Activated effector memory CD4-positive, alpha-beta T cell treated with anti-CD3 and anti-CD28 coated beads, Interleukin-2, amount 50 U/mL, for 16 hours (primary cell): ENCODE data around the gene CCSER1.

Experiments
- DNase-seq: peaks from one replicate; pipeline ENCODE4 v3.0.0-alpha.2; 2020

CCSER1 gene

DNA sequence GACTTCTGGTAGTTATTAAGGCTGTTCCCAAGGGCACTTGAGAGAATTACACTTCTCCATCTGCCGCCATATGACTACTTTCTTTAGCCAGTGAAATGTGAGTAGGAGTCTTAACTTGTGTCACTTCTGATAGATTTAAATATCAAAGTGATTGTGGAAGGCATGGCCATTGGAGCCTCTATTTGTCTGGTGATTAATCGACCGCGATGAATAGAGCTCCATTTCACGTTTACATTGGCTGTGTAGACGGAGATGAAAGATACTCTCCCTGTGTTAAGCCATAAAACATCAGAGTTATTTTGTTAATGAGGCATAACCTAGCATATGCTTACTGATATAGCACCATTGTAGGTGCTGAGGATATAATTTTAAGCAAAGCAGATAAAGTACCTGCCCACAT lies 852.4 kb downstream of the CCSER1 start:
- no peak for DNase-seq

GRCh38 chr4:90982813-90983212 lies 855.6 kb downstream of the CCSER1 start:
- DNase-seq: no peak

GRCh38 chr4:90990284-90990683 lies 863.1 kb downstream of the CCSER1 start:
- DNase-seq: no peak

DNA sequence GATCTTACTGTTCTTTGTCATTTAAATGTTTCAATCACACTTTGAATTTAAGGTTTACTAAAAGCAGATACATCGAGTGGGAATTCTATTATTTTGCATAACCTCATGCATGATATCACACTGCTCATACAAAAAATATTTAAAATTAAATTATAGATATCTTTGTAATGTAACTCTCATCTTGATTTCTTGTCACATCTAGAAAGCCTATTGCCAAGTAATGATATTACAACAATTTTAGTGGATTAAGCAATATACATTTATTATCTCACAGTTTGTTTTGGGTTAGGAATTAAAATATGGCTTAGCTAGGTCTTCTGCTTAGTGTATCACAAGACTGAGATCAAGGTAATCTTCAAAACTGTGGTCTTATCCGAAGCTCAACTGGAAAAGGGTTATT lies 865.0 kb downstream of the CCSER1 start:
- no peak for DNase-seq

DNA sequence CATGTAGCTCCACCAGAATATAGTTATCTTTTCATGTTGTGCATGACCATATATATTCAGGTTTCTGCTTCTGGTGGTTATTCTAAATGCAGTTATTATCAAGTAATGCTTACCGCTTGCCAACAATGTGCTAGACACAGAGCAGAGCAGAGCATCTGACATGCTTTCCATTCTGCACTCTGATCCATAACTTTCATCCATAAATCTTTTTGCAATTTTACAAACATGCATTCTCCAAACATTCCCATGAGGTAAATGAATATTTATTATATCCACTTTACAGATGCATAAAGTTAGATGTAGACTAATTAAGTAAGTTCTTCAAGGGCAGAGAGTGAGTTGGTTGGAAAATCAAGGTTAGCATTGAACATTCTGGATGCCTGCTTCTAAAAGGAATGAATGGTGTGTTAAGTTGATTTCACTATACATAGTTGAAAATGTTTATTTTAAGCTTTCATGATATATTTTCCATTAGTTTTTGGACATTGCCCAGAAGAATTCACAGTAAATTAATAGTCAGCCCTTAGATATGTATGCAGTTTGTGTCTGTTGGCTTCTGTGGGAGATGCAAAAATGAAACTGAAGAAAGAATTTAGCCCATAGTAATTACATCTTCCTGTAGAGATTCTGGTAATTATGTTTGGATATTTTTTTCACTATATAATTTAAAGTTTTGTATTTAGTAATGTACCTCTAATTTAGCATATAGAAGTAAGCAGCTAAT lies 867.8 kb downstream of the CCSER1 start:
- no peak for DNase-seq

DNA sequence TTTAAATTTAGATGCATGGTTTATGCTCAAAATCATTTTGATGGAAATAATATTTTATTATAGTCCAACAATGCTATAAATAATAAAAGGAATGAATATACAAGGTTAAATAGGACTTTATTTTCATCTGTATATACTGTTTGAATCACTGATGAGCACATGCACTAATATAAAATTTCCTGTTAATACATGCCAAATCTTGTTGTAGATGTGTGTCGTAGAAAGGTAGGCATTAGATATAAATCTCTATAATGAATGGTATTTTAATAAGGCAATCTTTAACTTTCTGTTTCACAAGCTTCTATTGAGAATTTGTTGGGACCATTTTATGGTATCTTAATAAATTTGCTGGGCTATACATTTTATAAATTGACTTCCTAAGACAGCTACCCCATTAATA lies 868.8 kb downstream of the CCSER1 start:
- DNase-seq: no peak

- DNase-seq: no peak
These were observed 869.6 kb downstream of the CCSER1 start for GRCh38 chr4:90996813-90997212.

- DNase-seq: no peak
These were observed 888.7 kb downstream of the CCSER1 start for GRCh38 chr4:91015861-91016260.

DNA sequence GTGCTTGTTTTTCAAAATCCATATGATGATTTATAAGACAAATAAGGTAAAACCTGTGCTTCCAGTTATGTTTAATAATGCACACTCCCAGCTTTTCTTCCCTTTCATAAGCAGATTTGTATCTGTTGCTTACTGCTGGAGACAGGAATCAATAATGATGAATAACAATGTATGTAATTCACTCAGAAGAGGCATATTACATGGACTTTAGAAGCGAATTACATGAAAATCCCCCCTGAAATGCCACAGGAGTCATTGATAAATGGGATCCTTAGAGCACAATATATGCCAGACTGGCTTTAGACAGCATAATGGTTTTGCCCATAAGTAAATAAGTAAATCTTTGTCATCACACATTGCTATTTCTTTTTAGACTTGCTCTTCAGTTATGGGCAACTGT lies 892.3 kb downstream of the CCSER1 start:
- no peak for DNase-seq

- no peak for DNase-seq
These were observed 898.3 kb downstream of the CCSER1 start for GRCh38 chr4:91025241-91026148.

GRCh38 chr4:91028228-91028627 lies 901.0 kb downstream of the CCSER1 start:
- no peak for DNase-seq

DNA sequence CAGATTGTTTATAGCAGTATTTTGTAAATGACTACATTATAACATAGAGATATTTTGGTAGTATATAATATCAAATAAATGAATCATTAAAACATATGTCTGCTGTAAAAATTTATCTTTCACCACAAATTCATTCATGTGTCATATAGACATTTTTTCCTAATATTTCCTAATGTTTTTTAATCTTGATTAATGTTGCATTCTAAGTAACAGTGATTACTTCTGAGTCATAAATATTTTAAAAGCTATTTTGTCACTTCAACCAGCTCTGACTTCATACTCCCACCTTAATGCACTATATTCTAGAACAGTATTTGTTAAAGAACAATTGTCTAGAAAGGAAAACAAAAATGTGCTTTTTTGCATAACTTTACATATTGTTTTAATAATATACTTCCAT lies 904.6 kb downstream of the CCSER1 start:
- DNase-seq: no peak

DNA sequence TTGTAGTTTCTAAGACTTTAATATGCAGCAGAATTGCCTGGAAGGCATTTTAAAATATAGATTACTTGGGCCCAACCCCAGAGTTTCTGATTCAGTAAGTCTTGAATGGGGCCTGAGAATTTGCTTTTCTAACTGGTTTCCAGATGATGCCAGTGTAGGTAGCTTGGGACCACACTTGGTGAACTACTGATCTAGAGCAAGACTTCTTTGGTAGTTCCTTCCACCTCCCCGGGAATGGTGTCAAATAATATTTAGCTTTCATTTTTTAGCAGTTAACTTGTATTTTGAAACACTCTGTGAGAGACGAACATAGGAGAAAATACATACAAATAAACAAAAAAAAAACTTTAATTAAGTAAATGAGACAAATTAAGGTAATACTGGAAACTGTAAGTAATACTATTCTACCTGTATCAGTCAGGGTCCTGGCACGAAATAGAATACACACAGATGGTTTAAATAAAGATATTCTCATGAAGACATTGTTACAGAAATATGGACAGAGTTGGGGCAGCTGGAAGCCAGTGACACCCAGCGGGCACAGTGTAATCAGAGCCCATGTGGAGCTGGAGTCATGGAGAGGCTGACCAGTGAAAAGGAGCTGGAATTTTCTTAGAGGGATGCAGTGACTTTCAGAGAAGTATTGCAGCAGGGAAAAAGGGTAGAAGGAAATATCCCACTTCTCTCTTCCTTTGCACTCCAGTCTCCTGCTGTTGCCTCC lies 905.7 kb downstream of the CCSER1 start:
- no peak for DNase-seq

DNA sequence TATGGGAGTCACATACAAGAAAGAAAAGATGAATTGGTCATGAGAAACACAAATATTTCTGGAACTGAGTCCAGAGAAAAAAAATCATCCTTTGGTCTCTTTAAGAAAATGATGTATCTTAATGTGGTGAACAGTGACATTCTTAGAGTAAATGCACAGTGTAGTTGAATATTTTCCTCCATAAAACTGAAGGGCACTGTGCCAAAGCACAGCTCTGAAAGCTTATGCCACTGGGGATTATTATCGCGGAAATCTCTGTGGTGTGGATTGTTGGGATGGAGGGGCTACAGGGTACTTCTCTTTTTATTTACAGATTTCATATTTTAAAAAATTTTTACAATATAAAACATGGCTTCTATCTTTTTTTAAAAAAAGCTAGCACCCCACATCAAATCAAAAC lies 908.1 kb downstream of the CCSER1 start:
- DNase-seq: no peak

DNA sequence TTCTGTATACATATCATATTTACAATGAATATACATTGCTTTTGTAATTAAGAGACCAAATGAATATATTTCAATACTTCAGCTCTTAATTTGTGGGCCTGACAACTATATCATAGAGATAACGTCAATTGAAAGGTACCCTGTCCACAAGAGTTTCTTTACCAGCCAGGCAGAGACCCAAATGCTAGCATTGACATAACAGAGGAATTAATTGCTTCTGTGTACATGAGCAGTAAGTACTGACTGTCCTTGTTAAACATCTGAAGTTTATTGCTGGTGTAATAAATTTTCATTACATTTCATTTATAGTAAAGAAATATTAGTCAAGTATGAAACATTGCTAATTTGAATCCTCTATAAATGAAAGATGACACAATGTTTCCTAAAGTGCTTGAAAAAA lies 910.8 kb downstream of the CCSER1 start:
- no peak for DNase-seq

GRCh38 chr4:91057871-91058270 lies 930.7 kb downstream of the CCSER1 start:
- DNase-seq: no peak

DNA sequence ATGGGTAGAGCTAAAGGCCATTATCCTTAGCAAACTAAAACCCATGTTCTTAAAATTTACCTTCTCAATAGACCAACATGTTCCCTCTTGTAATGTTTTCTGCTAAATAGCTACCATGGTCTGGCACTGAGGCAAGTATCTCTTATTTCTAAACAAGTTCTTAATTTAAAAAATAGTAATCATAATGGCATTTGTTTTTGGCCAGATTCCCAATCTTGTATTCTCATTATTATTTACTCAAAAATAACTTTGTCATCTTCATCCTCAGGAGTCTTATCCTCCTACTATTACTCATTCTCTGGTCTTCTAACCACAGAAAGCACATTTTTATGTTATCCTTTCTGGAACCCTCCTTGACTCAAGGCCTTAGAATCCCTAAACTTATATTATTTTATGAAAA lies 931.2 kb downstream of the CCSER1 start:
- DNase-seq: no peak

- no peak for DNase-seq
These were observed 937.1 kb downstream of the CCSER1 start for GRCh38 chr4:91064157-91064853.

DNA sequence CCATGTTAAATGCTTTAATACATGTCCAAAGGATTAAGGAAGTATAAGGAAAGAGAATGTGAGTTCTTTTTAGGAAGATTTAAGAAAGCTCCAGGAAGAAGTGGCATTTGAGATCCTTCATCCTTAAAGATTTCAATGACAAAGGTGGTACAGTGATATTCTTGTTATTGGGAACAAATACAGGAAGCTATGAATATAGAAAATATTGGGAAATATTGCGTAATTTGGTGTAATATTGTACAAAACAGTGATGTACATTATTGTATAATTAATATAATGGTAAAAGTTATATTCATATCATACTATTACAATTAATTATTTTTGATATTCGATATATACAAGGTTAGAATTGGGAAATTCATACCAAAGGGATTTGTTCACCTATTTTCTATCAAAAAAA lies 937.9 kb downstream of the CCSER1 start:
- DNase-seq: no peak

DNA sequence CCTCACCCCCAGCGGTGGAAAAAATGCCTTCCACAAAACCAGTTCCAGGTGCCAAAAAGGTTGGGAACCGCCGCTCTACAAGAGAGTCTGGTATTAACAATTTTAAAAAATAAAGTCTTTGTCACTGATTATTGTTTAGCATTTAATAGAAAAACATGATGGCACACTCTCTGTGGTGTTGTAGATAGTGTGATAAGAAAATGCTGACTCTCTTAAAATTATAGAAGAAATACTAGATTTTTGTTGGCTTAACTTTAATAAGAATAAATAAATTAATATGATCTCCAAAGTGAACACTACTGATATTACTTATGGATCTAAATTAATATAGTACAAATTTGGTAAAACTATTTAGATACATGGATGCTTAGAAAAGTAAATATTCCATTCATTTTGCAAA lies 943.5 kb downstream of the CCSER1 start:
- no peak for DNase-seq

- no peak for DNase-seq
These were observed 949.0 kb downstream of the CCSER1 start for GRCh38 chr4:91076147-91076546.

DNA sequence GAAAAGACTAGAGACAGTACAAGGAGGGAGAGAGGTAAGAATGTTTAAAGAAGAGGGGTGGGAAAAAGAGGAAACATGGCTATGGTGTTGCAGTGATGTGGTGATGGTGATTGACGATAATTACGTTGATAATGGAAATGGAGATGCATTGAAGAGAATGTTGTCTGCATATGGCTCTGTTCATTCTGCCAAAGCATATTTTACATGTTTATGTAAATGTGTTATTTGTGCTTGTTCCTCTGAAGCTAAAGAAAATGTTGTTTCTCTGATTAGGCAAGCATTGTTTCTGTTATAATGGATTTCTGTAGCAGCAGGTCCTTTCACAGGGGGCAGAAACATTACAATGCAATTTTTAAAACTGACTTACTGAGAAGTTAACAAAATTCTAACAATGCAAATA lies 958.8 kb downstream of the CCSER1 start:
- no peak for DNase-seq

GRCh38 chr4:91087743-91088142 lies 960.5 kb downstream of the CCSER1 start:
- no peak for DNase-seq
